DMS153 (cell line): ENCODE results near the gene ZC3H4.

Source experiments
- DNase-seq: peaks from one replicate; lab custom pipeline; 2025; lab: John Stamatoyannopoulos, UW

ZC3H4 gene

DNA sequence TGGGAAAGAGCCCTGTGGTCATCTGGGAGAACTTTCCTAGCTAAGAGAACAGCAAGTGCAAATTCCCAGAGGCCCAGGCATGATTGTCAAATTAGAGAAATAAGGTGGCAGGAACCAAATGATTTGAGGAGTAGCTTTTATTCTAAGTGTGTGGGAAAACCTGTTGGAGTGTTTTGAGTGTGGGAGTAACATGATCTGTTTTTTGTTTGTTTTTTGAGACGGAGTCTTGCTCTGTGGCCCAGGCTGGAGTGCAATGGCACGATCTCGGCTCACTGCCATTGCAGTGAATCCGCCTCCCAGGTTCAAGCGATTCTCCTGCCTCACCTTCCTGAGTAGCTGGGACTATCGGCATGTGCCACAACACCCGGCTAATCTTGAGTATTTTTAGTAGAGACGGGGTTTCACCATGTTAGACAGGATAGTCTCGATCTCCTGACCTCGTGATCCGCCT is 19.5 kb upstream of the ZC3H4 start:
- DNase-seq: no peak

DNA sequence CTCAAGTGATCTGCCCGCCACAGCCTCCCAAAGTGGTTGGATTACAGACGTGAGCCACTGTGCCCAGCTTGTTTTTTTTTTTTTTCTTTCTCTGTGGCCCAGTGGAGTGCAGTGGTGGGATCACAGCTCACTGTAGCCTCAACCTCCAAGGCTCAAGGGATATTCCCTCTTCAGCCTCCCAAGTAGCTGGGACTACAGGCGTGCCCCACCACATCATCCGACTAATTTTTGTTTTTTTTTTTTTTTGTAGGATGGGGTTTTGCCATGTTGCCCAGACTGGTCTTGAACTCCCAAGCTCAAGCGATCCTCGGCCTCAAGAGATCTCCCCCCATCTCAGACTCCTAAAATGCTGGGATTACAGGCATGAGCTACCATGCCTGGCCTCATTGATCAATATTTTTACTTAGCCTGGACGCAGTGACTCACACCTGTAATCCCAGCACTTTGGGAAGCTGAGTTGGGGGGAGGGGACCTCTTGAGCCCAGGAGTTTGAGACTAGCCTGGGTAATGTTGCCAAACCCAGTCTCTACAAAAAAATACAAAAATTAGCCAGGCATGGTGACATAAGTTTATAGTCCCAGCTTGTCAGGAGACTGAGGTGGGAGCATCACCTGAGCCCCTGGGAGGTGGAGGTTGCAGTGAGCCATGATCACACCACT is 18.7 kb upstream of the ZC3H4 start:
- no peak for DNase-seq

- DNase-seq: peak; percentile 95
Measured at GRCh38 chr19:47130589-47131227, 17.1 kb upstream of the ZC3H4 start, which contains the start of gene SAE1. Gene SAE1, plus strand, starts transcription at chr19:47130835. Its CDS starts 96 bp downstream, at chr19:47130931.

GRCh38 chr19:47130120-47130588 is 16.6 kb upstream of the ZC3H4 start:
- DNase-seq: no peak

GRCh38 chr19:47129579-47129978 is 16.0 kb upstream of the ZC3H4 start:
- DNase-seq: no peak

GRCh38 chr19:47125669-47125938 is 12.0 kb upstream of the ZC3H4 start:
- no peak for DNase-seq

- DNase-seq: peak; percentile 63
Measured at GRCh38 chr19:47124937-47125668, 11.5 kb upstream of the ZC3H4 start.

DNA sequence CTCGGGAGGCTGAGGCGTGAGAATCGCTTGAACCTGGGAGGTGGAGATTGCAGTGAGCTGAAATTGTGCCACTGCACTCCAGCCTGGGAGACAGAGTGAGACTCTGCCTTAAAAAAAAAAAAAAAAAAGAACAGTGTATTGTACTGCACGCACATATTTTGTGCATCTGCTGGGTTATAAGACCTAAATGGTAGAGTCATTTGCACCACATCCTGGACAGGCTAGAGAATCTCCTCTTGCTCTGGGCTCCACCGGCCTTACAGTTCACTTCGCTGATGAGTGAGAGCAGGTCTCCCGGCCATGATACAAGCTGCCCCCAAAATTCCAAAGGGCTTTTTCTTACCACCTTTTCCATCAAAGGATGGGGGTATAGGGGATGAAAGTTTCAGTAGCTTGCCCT is 9.8 kb upstream of the ZC3H4 start:
- DNase-seq: no peak

DNA sequence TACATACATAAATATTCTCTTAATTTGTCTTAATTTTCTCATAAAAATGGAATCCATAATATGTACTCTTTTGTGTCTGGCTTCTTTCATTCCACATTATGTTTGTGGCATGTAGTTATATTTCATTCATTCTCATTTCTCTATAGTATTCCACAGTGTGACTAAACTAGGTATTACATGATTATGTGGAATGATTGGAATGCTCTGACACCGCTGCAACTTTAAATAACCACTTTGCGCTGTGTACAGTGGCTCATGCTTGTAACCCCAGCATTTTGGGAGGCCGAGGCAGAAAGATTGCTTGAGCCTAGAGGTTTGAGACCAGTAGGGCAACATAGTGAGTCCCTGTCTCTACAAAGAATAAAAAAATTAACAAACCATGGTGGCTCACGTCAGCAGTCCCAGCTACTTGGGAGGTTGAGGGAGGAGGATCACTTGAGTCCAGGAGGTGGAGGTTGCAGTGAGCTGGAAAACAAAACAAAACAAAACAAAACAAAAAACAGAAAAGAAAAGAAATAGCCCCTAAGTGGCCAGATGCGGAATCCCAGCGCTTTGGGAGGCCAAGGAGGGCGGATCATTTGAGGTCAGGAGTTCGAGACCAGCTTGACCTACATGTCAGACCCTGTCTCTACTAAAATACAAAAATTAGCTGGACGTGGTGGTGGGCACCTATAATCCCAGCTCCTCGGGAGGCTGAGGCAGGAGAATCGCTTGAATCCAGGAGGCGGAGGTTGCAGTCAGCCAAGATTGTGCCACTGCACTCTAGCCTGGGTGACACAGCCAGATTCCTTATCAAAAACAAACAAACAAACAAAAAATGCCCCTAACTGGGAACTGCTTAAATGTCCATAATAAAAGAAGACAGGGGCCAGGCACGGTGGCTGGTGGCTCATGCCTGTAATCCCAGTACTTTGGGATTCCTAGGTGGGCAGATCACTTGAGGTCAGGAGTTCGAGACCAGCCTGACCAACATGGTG is 9.1 kb upstream of the ZC3H4 start:
- no peak for DNase-seq

DNA sequence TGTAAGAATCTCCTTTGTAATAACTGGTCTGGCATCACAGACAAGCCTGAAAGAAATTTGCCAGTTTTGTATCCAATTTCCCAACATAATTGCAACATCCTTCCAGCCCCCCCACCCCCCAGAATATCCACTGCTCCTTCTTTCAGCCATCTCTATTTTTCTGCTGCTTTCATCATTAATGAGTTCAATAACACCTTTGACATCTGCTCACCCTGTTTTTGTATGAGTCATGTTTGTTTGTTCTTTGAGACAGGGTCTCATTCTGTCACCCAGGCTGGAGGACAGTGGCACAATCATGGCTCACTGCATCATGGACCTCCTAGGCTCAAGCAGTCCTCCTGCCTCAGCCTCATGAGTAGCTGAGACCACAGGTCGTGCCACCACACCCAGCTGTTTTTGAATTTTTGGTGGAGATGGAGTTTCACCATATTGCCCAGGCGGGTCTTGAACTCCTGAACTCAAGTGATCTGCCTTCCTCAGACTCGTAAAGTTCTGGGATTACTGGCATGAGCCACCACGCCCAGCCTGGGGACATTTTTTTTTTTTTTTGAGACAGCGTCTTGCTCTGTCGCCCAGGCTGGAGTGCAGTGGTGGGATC is 7.0 kb upstream of the ZC3H4 start:
- DNase-seq: no peak

- no peak for DNase-seq
Measured at GRCh38 chr19:47113850-47114651, 475 bp upstream of the ZC3H4 start.

GRCh38 chr19:47112166-47112996 is 1.2 kb downstream of the ZC3H4 start:
- DNase-seq: peak; percentile 20

- no peak for DNase-seq
Measured at GRCh38 chr19:47111682-47112165, 1.9 kb downstream of the ZC3H4 start.

DNA sequence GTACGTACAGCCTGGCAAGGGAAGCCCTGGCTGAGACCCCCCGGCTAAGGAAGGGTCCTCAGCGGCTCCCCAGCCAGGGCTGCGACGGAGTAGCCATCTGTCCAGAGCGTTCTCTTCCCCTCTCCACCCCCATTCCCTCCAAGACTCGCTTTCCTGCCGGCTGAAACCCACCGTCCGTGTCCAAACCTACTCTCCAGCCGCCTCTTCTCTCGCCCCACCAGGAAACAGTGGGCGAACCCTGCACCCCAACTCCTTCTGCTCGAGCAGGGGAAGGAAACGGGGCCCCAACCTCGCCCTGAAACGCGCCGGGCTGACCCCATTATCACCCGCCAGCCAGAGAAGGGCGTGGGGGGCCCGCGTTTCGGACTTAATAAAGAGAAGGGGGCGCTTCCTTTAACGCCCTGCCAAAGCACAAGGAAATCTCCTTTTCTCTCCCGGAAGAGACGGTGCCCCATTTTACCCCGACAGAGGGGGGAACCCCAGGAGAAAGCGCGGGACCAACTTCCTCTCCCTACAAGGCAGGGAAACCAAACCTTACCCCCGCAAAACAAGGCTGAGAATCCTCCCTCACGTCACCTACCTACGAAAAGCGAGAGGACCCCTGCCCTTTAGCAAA is 2.5 kb downstream of the ZC3H4 start:
- DNase-seq: no peak

GRCh38 chr19:47110521-47111005 is 3.0 kb downstream of the ZC3H4 start:
- DNase-seq: peak; percentile 27

DNA sequence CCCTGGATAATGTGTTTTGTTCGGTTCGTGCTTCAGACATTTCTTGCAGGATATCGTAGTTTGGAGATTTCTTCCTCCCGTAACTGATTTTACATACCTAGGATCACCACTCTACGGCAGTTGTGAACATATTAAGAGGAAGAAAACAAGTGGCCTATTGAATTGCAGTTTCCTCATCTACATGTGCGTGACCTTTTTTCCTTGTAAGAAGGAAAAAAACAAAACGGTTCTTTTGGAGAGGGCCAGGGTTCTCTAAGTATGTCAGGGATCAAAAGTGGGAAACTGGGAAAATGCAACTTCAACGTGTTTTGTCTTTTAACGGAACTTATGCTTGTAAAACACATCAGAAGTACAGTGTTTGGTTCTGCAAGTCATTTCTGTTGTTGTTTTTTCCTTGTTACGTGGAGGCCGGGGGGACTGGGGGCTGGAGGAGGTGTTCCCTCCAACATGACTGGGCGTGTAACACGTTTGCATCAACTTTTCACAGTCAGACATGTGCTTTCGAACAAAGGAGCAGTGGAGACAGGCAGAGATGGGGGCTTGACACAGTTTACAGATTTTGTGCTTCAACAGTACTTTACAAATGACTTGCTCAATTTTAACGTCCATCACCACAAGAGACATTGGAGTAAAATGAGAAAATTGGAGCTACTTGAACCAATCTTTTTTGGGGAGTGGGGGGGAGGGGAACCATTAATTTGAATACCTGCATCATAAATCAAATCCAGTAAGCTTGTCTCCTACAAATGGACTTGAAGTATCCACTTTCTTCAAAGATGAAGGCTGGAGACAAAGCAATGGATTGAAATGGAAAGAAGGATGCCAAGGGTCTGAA is 3.8 kb downstream of the ZC3H4 start:
- no peak for DNase-seq

DNA sequence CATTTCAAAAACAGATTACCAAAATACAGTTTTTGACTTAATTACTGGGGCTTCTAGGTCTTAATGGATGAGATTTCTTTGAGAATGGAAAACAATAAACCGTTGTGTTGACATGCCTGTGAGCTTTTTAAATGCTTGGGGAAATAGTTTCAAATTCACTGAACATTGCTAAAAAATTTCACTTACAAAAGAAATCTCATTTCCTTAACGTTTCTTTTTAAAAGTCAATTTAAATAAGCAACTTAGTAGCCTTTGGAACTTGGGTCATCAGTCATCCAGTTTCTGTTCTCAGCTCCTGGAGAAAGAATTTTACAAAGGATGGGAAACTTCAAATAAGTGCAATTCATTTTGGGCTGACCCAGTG is 4.4 kb downstream of the ZC3H4 start:
- DNase-seq: no peak
